Measurements from ENCODE around the gene MRPL51. TPM values are rescaled to one million over a fixed set of nuclear protein-coding genes. Genes with fewer than 3 reads are reported as not detected.

The MRPL51 gene
- total RNA-seq, 1 experiment from 2014 or later, result 265 TPM

DNA sequence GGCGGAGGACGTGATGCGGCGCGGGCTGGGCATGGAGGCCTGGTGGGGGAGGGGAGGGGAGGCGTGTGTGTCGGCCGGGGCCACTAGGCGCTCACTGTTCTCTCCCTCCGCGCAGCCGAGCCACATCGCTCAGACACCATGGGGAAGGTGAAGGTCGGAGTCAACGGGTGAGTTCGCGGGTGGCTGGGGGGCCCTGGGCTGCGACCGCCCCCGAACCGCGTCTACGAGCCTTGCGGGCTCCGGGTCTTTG lies 41.6 kb upstream of the MRPL51 start:
- no peaks in the 10 kb centered on the region for H3K27me3 ChIP-seq (ENCODE audit: insufficient read depth, low read length)
- H3K4me2 ChIP-seq (ENCODE audit: low read length), result peak overlapping the region; percentile 97
- no TSS peak for BruUV-seq (replicated peaks)
- CTCF ChIA-PET, result no interaction called here
- no peaks in the 10 kb centered on the region for H3K9me3 ChIP-seq (ENCODE audit: control insufficient read depth in 1 of 2, insufficient read depth in 1 of 2, low read depth in 1 of 2, low read length in 2 of 2)
- POLR2A ChIA-PET, result interaction anchor here (0.7 to 7.0 kb wide), 36 partner anchors 10 to 317 kb away, joined by 3 to 84 read pairs (median 5); partner anchors contain the start of genes CDCA3, MRPL51, NOP2 and TNFRSF1A
- H2AFZ ChIP-seq (ENCODE audit: low read depth, low read length, poor library complexity, severe bottlenecking), result no peak overlapping the region
- H4K20me1 ChIP-seq (ENCODE audit: insufficient read depth), result peaks cover 22% of the 10 kb centered on the region; the same call in 1 of the 2 replicates
- H3K9ac ChIP-seq (ENCODE audit: low read length), result peak overlapping the region; percentile 98
- RAD21 ChIA-PET (ENCODE audit: low non-redundant PET in 1 of 2, low total read pairs in 2 of 2, uncharacterized antibody in 2 of 2, unreplicated experiment in 2 of 2), result no interaction called here
- peak overlapping the region; percentile 99 for H3K27ac ChIP-seq (ENCODE audit: low read depth, low read length)
- H3K9me2 ChIP-seq (ENCODE audit: insufficient read depth), result no peaks in the 10 kb centered on the region
- peak; percentile 15 for ATAC-seq
- peaks cover 28 to 59% of the 10 kb centered on the region in 2 experiments; a peak in 3 of 4 replicates for H3K36me3 ChIP-seq (ENCODE audit: control insufficient read depth in 1 of 2, insufficient read depth in 2 of 2, low read length in 2 of 2)
- H3K4me3 ChIP-seq (replicated peaks in 1 of 2; ENCODE audit: low read depth in 1 of 2, low read length in 2 of 2), result peak overlapping the region; percentile 96 to 98
- intact Hi-C loops (cut with micrococcal nuclease), result loop anchor here (10.0 kb wide), 1 partner anchor 200 kb away; no protein-coding TSS in a partner anchor
- H3K4me1 ChIP-seq (ENCODE audit: control insufficient read depth in 1 of 2, insufficient read depth in 2 of 2, low read length in 2 of 2), result peaks cover 18 to 75% of the 10 kb centered on the region in 2 experiments
- peaks cover 54% of the 10 kb centered on the region for H3K79me2 ChIP-seq (ENCODE audit: insufficient read depth, low read length)
- TF ChIP-seq CBX3 (IDR thresholded peaks at IDR 0.05; ENCODE audit: low read depth) (no peak), POLR2A (IDR thresholded peaks at IDR 0.05; ENCODE audit: borderline replicate concordance, extremely low read depth, insufficient read depth, insufficient read length) (no peak), RAD21 (IDR thresholded peaks at IDR 0.05; ENCODE audit: low read depth) (no peak), TCF7L2 (IDR thresholded peaks at IDR 0.05; ENCODE audit: borderline replicate concordance, extremely low read depth, insufficient read depth, insufficient read length) (no peak)
- TF ChIP-seq, protein P1, sequence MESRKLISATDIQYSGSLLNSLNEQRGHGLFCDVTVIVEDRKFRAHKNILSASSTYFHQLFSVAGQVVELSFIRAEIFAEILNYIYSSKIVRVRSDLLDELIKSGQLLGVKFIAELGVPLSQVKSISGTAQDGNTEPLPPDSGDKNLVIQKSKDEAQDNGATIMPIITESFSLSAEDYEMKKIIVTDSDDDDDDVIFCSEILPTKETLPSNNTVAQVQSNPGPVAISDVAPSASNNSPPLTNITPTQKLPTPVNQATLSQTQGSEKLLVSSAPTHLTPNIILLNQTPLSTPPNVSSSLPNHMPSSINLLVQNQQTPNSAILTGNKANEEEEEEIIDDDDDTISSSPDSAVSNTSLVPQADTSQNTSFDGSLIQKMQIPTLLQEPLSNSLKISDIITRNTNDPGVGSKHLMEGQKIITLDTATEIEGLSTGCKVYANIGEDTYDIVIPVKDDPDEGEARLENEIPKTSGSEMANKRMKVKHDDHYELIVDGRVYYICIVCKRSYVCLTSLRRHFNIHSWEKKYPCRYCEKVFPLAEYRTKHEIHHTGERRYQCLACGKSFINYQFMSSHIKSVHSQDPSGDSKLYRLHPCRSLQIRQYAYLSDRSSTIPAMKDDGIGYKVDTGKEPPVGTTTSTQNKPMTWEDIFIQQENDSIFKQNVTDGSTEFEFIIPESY (IDR thresholded peaks at IDR 0.05; ENCODE audit: extremely low read depth, insufficient replicate concordance, low read length), result peak; percentile 0
- DNase-seq (ENCODE audit: low read depth, low spot score), result no peak

Measured in HCT116 (cell line).